NCI-H1105 (cell line): ENCODE measurements around the gene MUC13.

Source experiments
- DNase-seq: peaks from one replicate; lab custom pipeline; 2025; lab: John Stamatoyannopoulos, UW

The MUC13 gene

DNA sequence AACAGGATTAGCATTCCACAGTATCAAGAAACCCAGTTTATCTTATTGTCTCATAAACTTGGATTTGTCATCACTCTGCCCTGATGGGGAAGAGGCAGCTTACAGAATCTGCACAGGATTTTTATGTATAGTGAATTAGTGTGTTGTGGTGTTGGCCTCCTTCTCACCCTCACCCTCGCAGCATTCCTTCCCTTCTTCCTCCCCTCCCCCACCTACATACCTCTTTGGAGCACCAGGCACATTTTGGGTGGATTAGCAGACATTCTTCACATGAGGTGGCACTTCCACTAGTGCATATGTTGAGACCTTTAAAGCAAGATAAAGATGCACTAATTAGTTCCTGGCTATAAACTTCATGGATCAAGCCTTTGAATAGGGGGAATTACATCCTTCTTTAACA, 61.3 kb downstream of the MUC13 start:
- DNase-seq = no peak

DNA sequence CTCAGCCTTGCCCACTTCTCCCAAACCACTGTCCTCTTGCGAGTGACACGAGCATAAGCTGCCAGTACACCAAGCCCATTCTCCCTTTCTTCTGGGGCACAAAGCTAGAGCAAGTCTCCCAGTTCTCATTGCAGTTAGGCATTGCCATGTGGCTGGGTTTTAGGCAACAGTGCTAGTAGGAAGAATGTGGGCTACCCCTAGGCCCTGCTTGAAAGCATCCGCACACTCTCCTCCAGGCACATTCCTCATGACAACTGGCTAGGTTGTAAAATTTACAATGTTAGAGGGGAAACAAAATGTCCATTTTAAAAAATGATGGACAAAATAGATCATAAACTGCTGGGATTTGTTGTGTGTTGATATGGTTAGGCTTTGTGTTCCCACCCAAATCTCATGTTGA, 67.0 kb downstream of the MUC13 start:
- DNase-seq = no peak

DNA sequence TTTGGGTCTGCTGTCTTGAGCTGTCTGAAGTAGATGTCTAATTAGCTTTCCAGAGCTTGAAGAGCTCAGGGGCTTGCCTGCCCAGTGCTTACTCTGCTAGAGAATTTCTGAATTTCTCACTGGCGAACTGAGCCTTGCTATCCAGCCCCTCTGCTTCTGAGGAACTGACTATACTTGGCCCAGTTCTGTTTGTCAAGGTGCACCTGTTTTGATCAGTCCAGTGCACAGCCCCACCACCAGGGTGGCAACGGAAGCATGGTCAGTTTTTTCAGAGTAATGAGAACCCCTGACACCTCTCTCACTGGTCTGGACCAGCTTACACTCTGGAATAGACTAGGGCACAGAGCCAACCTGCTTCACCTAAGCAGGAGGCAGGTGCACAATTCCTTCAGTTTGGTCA, 72.5 kb downstream of the MUC13 start:
- no peak for DNase-seq

DNA sequence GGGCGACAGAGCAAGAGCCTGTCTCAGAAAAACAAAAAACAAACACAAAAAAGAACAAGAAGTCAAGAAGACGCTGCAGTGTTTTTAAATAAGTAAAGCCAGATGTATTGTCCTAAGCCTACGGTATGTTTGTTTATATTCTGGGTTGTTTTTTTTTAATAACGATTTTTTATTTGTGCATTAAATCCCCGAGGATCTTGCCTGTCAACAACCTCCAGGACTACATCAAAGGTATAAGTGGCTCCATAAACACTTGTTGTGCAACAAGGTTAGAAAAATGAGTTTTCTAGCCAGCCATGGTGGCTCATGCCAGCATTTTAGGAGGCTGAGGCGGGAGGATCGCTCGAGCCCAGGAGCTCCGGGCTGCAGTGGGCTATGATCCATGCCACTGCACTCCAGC, 73.5 kb downstream of the MUC13 start:
- DNase-seq = no peak

DNA sequence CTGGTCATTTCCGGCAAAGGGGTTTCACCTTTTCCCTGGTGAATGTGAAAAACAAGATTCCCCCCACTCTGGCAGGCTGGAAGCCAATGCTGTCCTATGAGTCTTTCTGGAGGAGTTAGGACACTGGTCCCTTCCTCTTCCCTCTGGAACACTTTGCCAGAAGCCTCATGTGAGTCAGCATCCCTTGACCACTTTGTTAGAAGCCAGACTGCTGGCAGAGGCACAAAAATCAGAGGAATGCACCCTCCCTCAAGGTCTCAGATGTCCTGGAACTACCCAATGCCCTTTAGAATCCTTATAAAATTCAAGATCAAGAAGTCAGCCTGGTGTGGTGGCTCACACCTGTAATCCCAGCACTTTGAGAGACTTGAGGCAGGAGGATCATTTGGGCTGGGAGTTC, 74.0 kb downstream of the MUC13 start:
- no peak for DNase-seq

DNA sequence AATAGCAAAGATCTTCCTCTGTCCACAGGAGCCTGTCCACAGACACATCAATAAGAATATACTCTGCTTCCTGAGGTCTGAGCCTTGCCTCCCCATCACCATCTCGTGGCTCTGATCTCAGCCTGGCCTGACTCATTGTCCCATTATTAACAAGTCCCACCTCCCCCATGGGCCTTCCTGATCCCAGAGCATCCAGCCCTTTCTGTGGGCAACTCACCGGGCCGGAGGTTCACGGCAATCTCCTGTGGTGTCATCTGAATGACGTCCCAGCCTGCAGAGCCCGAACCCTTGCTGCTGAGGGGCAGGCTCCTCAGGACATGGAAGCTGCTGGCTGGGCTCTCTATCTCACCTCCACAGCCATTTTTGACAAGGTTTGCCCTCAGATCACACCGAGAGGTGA, 75.5 kb downstream of the MUC13 start:
- no peak for DNase-seq

DNA sequence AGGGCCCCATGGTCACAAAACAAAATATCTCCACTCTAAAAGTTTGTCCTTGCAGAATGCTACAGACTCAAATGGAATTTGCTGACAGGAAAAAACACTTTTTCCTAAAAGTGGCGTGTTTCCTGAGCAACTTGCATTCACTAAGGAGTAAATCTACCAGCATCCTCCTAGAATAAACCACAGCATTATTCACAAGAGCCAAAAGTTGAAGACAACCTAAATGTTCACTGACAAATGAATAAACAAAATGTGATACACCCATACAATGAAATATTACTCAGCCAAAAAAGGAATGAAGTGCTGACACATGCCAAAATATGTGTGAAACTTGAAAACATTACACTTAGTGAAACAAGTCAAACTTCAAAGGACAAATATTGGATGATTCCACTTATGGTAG, 76.3 kb downstream of the MUC13 start:
- no peak for DNase-seq

DNA sequence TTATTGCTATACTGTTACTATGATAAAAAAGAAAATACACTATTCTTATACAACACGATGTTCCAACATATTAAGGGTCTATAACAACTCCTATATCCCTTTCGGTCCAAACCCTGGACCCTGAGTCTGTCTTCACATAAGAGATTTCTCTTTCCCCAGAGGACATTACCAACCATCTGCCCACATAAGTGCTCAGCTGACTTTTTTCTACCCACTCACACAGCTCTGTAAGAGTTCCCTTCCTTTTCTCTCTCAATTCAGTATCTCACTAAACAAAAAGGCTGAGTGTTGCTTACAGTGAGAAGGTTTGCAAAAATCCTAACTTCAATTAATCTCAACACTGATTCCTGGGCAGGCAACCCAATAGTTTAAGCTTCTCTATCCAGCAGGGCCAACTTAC, 77.9 kb downstream of the MUC13 start:
- DNase-seq = no peak
